HepG2 (cell line): ENCODE data around the gene TMEM107. TPM values are rescaled to one million over a fixed set of nuclear protein-coding genes. Genes with fewer than 3 reads are reported as not detected.

Experiments
- ETV5 ChIP-seq: IDR thresholded peaks from 2 replicates; pipeline ENCODE4 v1.6.1; 2018; ENCODE audit warnings: missing biosample characterization, missing genetic modification reagents, inconsistent platforms, borderline replicate concordance
- HINFP ChIP-seq: sonication (generic); formaldehyde crosslinking; IDR thresholded peaks from 2 replicates; pipeline ENCODE4 v1.4.0; 2020; ENCODE audit warnings: low read depth, mild to moderate bottlenecking, missing genetic modification reagents
- HNRNPK ChIP-seq: fragments of 200-400 bp; formaldehyde crosslinking; IDR thresholded peaks from 2 replicates; pipeline ENCODE4 v1.6.1; 2018; ENCODE audit warnings: low read length, low read depth, moderate library complexity, mild to moderate bottlenecking; ENCODE audit not compliant: poor library complexity, severe bottlenecking
- HOXA3 ChIP-seq: sonication (generic); formaldehyde crosslinking; IDR thresholded peaks from 2 replicates; pipeline ENCODE4 v1.5.0; 2020; ENCODE audit warnings: missing genetic modification reagents
- PHF21A ChIP-seq: sonication (generic); formaldehyde crosslinking; IDR thresholded peaks from 2 replicates; pipeline ENCODE4 v1.5.0; 2020; ENCODE audit warnings: mild to moderate bottlenecking, missing genetic modification reagents
- RAD21 ChIP-seq: fragments of 450-650 bp; formaldehyde crosslinking; IDR thresholded peaks from 2 replicates; pipeline ENCODE4 v1.5.0; 2020; ENCODE audit warnings: mild to moderate bottlenecking
- SAP130 ChIP-seq: IDR thresholded peaks from 2 replicates; pipeline ENCODE4 v1.6.1; 2016; ENCODE audit warnings: low read depth
- SKIL ChIP-seq: sonication (generic); formaldehyde crosslinking; IDR thresholded peaks from 2 replicates; pipeline ENCODE4 v1.8.0; 2022; ENCODE audit warnings: missing genetic modification reagents, mild to moderate bottlenecking, moderate library complexity, borderline replicate concordance
- SMARCC2 ChIP-seq: fragments of 450-650 bp; IDR thresholded peaks from 2 replicates; pipeline ENCODE4 v1.6.1; 2017; ENCODE audit warnings: antibody characterized with exemption, mild to moderate bottlenecking
- TP53 ChIP-seq: sonication (generic); formaldehyde crosslinking; conservative IDR thresholded peaks from 2 replicates; pipeline ENCODE4 v1.4.0; 2020; ENCODE audit warnings: missing genetic modification reagents
- ZBTB26 ChIP-seq: IDR thresholded peaks from 2 replicates; pipeline ENCODE4 v1.6.1; 2016; ENCODE audit warnings: missing compliant biosample characterization, missing genetic modification reagents, borderline replicate concordance
- ZBTB46 ChIP-seq: sonication (generic); formaldehyde crosslinking; IDR thresholded peaks from 2 replicates; pipeline ENCODE4 v1.4.0; 2020; ENCODE audit warnings: mild to moderate bottlenecking, missing genetic modification reagents, borderline replicate concordance
- ZFP62 ChIP-seq: sonication (generic); formaldehyde crosslinking; IDR thresholded peaks from 2 replicates; pipeline ENCODE4 v1.4.0; 2020; ENCODE audit warnings: missing genetic modification reagents
- ZFX ChIP-seq: sonication (generic); formaldehyde crosslinking; IDR thresholded peaks from 2 replicates; pipeline ENCODE4 v1.4.0; 2020; ENCODE audit warnings: mild to moderate bottlenecking, low read depth, missing genetic modification reagents, moderate library complexity
- ZHX1 ChIP-seq: sonication (generic); formaldehyde crosslinking; IDR thresholded peaks from 2 replicates; pipeline ENCODE4 v1.8.1; 2022; ENCODE audit warnings: low read depth, mild to moderate bottlenecking, missing genetic modification reagents
- ZNF225 ChIP-seq: sonication (generic); formaldehyde crosslinking; IDR thresholded peaks from 2 replicates; pipeline ENCODE4 v1.4.0; 2020; ENCODE audit warnings: mild to moderate bottlenecking, missing genetic modification reagents
- ZNF251 ChIP-seq: sonication (generic); formaldehyde crosslinking; IDR thresholded peaks from 2 replicates; pipeline ENCODE4 v1.9.0; 2021; ENCODE audit warnings: mild to moderate bottlenecking, missing genetic modification reagents
- ZNF800 ChIP-seq: sonication (generic); formaldehyde crosslinking; IDR thresholded peaks from 2 replicates; pipeline ENCODE4 v1.4.0; 2020; ENCODE audit warnings: missing genetic modification reagents
- polyA plus RNA-seq, 8 experiments: library from polyadenylated mRNA; depleted of rRNA in 3 of 8; stranded (reverse) in 7 of 8; unstranded in 1 of 8; fragments of >200 nt; fragmentation: Illumina TruSeq in 4 of 8; extraction: Trizol in 4 of 8; gene quantifications; 2 replicates each; pipeline versions ENCODE4 v1.2.1 to v1.2.3, GENCODE V29; 2011 to 2016; ENCODE audit warnings: low read depth in 4 of 8, missing spikeins in 1 of 8, mixed read lengths in 1 of 8; ENCODE audit not compliant: insufficient read depth in 1 of 8
- total RNA-seq, 5 experiments: library from RNA; depleted of rRNA; stranded (reverse); fragments of >200 nt; fragmentation: Illumina TruSeq; extraction: Trizol; gene quantifications; 2 replicates each; pipeline ENCODE4 v1.2.3, GENCODE V29; 2016; ENCODE audit warnings: low read depth in 1 of 5

The TMEM107 gene
- total and polyA plus RNA-seq, 2 of the 13 experiments (the other 11 are each of a cell fraction or from before 2014, with no cell fraction given), result 7.2 to 15.3 TPM

GRCh38 chr17:8126491-8127066, 49.6 kb downstream of the TMEM107 start (continued):
- TF ChIP-seq SKIL (no peak), PHF21A (CRISPR knock-in tag) (no peak), ZHX1 (CRISPR knock-in tag) (no peak), ETV5 (CRISPR knock-in tag) (0 out of 2 replicates have a peak, but pooled peaks have one; percentile 9), RAD21 (no peak), HINFP (peak; percentile 98), ZBTB26 (CRISPR knock-in tag) (no peak), ZFX (CRISPR knock-in tag) (peak; percentile 28), ZNF251 (CRISPR knock-in tag) (no peak), HNRNPK (no peak), ZFP62 (CRISPR knock-in tag) (no peak), SAP130 (CRISPR knock-in tag) (0 out of 2 replicates have a peak, but pooled peaks have one; percentile 16), SMARCC2 (no peak), ZNF225 (CRISPR knock-in tag) (no peak), ZNF800 (no peak), ZBTB46 (CRISPR knock-in tag) (no peak), TP53 (CRISPR knock-in tag) (no peak), HOXA3 (CRISPR knock-in tag) (peak; percentile 29; the same call in 1 of the 2 replicates)
